GM12878 (cell line): Measurements from ENCODE around the gene TACC3. TPM values are rescaled to one million over a fixed set of nuclear protein-coding genes. Genes with fewer than 3 reads are reported as not detected.

Experiments
- ATAC-seq: fragments of 200-7000 bp; cut with Tn5 transposase; 3 replicates; pipeline ENCODE4 v1.9.1; 2020; ENCODE audit warnings: mild to moderate bottlenecking, moderate library complexity
- BruUV-seq: library from RNA; stranded (reverse); fragments of 400-500 nt; replicated peaks from 2 replicates; lab custom pipeline; 2021; lab: Mats Ljungman, UMichigan
- CTCF ChIA-PET: fragments of 300-600 bp; sonication (Branson Sonifier 250); formaldehyde crosslinking; extraction: SDS; loops from one replicate; lab custom pipeline; 2021; ENCODE audit warnings: inconsistent platforms; lab: Yijun Ruan, JAX
- POLR2A ChIA-PET: fragments of 350-600 bp; formaldehyde crosslinking; extraction: SDS; loops from one replicate; lab custom pipeline; 2021; ENCODE audit warnings: inconsistent platforms; lab: Charles Lee
- RAD21 ChIA-PET: fragments of 300-600 bp; sonication (Branson Sonifier 250); formaldehyde crosslinking; loops from one replicate; lab custom pipeline; 2023; ENCODE audit warnings: antibody characterized with exemption; ENCODE audit not compliant: unreplicated experiment; lab: Charles Lee
- SMC1A ChIA-PET: fragments of 300-600 bp; sonication (Branson Sonifier 250); formaldehyde crosslinking; loops from one replicate; lab custom pipeline; 2023; ENCODE audit not compliant: unreplicated experiment, uncharacterized antibody; lab: Charles Lee
- DNase-seq: peaks from one replicate; pipeline ENCODE4 v3.0.0-alpha.2; 2011; ENCODE audit warnings: low read depth, low spot score
- FAIRE-seq: peaks from 3 replicates; lab custom pipeline; 2011; peaks lifted over from hg19 to GRCh38; lab: Jason Lieb, UNC
- H2AFZ ChIP-seq: 2 replicates; pipeline ENCODE4 v1.6.0; 2011; ENCODE audit warnings: low read depth, low read length, control low read depth; ENCODE audit not compliant: control insufficient read depth
- H3K27ac ChIP-seq: 2 replicates; pipeline ENCODE4 v1.5.1; 2011; ENCODE audit warnings: control low read depth; ENCODE audit not compliant: control insufficient read depth, insufficient read depth
- H3K27me3 ChIP-seq, 2 experiments: replicated peaks in 1 of 2; 2 replicates each; pipeline versions ENCODE4 v1.6.0 to v1.6.1; 2011; ENCODE audit warnings: low read length in 1 of 2; ENCODE audit not compliant: control insufficient read depth in 2 of 2, insufficient read depth in 2 of 2
- H3K36me3 ChIP-seq, 2 experiments: 2 replicates each; pipeline ENCODE4 v1.5.1; 2011; ENCODE audit warnings: low read length in 1 of 2; ENCODE audit not compliant: control insufficient read depth in 2 of 2, insufficient read depth in 2 of 2
- H3K4me1 ChIP-seq: 2 replicates; pipeline ENCODE4 v1.6.1; 2011; ENCODE audit warnings: mild to moderate bottlenecking, low read length, moderate library complexity, mixed read lengths; ENCODE audit not compliant: control insufficient read depth, insufficient read depth
- H3K4me2 ChIP-seq: 2 replicates; pipeline ENCODE4 v1.6.0; 2011; ENCODE audit warnings: control low read depth; ENCODE audit not compliant: control insufficient read depth, insufficient read depth
- H3K4me3 ChIP-seq: fragments of 200-600 bp; sonication (generic); 2 replicates; pipeline ENCODE4 v1.5.1; 2016
- H3K79me2 ChIP-seq: 2 replicates; pipeline ENCODE4 v1.6.0; 2011; ENCODE audit warnings: low read length; ENCODE audit not compliant: control insufficient read depth, insufficient read depth
- H3K9ac ChIP-seq: 2 replicates; pipeline ENCODE4 v1.8.0; 2011; ENCODE audit warnings: low read length, control low read depth, mixed read lengths; ENCODE audit not compliant: control insufficient read depth, insufficient read depth
- H3K9me3 ChIP-seq: replicated peaks from 3 replicates; pipeline ENCODE4 v1.5.1; 2011; ENCODE audit warnings: mild to moderate bottlenecking, low read length; ENCODE audit not compliant: control insufficient read depth, insufficient read depth
- H4K20me1 ChIP-seq: 2 replicates; pipeline ENCODE4 v1.6.0; 2011; ENCODE audit not compliant: control insufficient read depth, insufficient read depth
- ATF2 ChIP-seq: IDR thresholded peaks from 2 replicates; pipeline ENCODE4 v1.6.1; 2012; ENCODE audit warnings: low read length, inconsistent platforms
- E2F8 ChIP-seq: fragments of 450-650 bp; IDR thresholded peaks from 2 replicates; pipeline ENCODE4 v1.6.1; 2018; ENCODE audit warnings: mild to moderate bottlenecking, low read depth, moderate library complexity; ENCODE audit not compliant: partially characterized antibody
- ESRRA ChIP-seq: IDR thresholded peaks from 2 replicates; pipeline ENCODE4 v1.6.1; 2012; ENCODE audit warnings: mild to moderate bottlenecking, low read length, improper control_type of control experiment
- HDAC6 ChIP-seq: fragments of 200-600 bp; sonication (generic); IDR thresholded peaks from one replicate; pipeline ENCODE4 v1.8.0; 2017; ENCODE audit warnings: antibody characterized with exemption; ENCODE audit not compliant: unreplicated experiment
- HDGF ChIP-seq: fragments of 450-650 bp; IDR thresholded peaks from 2 replicates; pipeline ENCODE4 v1.6.1; 2016; ENCODE audit warnings: antibody characterized with exemption
- PAX8 ChIP-seq: fragments of 450-650 bp; IDR thresholded peaks from 2 replicates; pipeline ENCODE4 v1.6.1; 2017; ENCODE audit warnings: mild to moderate bottlenecking, moderate library complexity
- PML ChIP-seq: IDR thresholded peaks from 2 replicates; pipeline ENCODE4 v1.6.1; 2012; ENCODE audit warnings: low read length, inconsistent platforms
- RAD51 ChIP-seq: fragments of 450-650 bp; IDR thresholded peaks from 2 replicates; pipeline ENCODE4 v1.6.1; 2016; ENCODE audit warnings: moderate library complexity, mild to moderate bottlenecking, inconsistent platforms
- SP1 ChIP-seq: IDR thresholded peaks from one replicate; pipeline ENCODE4 v1.6.1; 2011; ENCODE audit warnings: low read depth, low read length
- WGBS: methylation state at CpG from one replicate; pipeline ENCODE4 v1.1.6; 2016; ENCODE audit warnings: low lambda C conversion rate; ENCODE audit not compliant: insufficient replicate concordance, insufficient coverage; ENCODE audit errors: missing lambda C conversion rate; 5-methylcytosine and 5-hydroxymethylcytosine counted together
- in situ Hi-C: fragments of 300-500 bp; cut with MboI; formaldehyde crosslinking; loops from 9 replicates; pipeline ENCODE4 v1.14.3; 2018; ENCODE audit warnings: mixed read lengths
- intact Hi-C: fragments of 100-400 bp; cut with micrococcal nuclease; formaldehyde crosslinking; loops from one replicate; pipeline ENCODE4 v1.14.2; 2022; ENCODE audit not compliant: unreplicated experiment
- polyA plus RNA-seq, 11 experiments: library from polyadenylated mRNA; depleted of rRNA in 4 of 11; unstranded in 6 of 11; stranded (reverse) in 5 of 11; fragments of >200 nt; fragmentation: Nextera tagmentation in 4 of 11; fragmentation: Illumina TruSeq in 1 of 11; extraction: Ambion mirVana in 4 of 11; extraction: Trizol in 1 of 11; gene quantifications; 1 replicate in 1 of 11; 2 replicates in 10 of 11; pipeline versions ENCODE4 v1.2.1 to v1.2.3, GENCODE V29; 2011 to 2016; ENCODE audit warnings: inconsistent platforms in 2 of 11, missing spikeins in 2 of 11, low read depth in 1 of 11
- total RNA-seq, 4 experiments: library from RNA; depleted of rRNA in 3 of 4; stranded (reverse); fragments of >200 nt in 3 of 4; fragmentation: Illumina TruSeq in 1 of 4; extraction: Trizol in 1 of 4; gene quantifications; 2 replicates each; pipeline versions ENCODE4 v1.2.1 to v1.2.3, GENCODE V29; 2013 to 2021
- TF ChIP-seq, protein P1 (sequence below): fragments of 450-650 bp; IDR thresholded peaks from 2 replicates; pipeline ENCODE4 v1.6.1; 2014; ENCODE audit warnings: mild to moderate bottlenecking
- TF ChIP-seq, protein P2 (sequence below): fragments of 450-650 bp; conservative IDR thresholded peaks from 2 replicates; pipeline ENCODE4 v1.6.1; 2017; ENCODE audit warnings: mild to moderate bottlenecking, moderate library complexity
- TF ChIP-seq, protein P3 (sequence below): IDR thresholded peaks from 2 replicates; pipeline ENCODE4 v1.6.1; 2012; ENCODE audit warnings: mild to moderate bottlenecking, low read depth, low read length

Gene TACC3
- total and polyA plus RNA-seq, 10 of the 15 experiments (the other 5 are each of a cell fraction or from before 2014, with no cell fraction given) = 2.8 to 121 (median 73.3) TPM

- ChIA-PET CTCF (no interaction called here), POLR2A (interaction anchor here (0.9 kb wide), 1 partner anchor 344 kb away, joined by 3 read pairs; no protein-coding TSS in a partner anchor), RAD21 (no interaction called here), SMC1A (no interaction called here)
- Histone ChIP-seq H3K27ac (no peak overlapping the region), H3K4me3 (no peak overlapping the region), H3K36me3 (no peaks in the 10 kb centered on the region), H3K9me3 (no peaks in the 10 kb centered on the region), H2AFZ (no peak overlapping the region), H3K9ac (no peak overlapping the region), H4K20me1 (no peaks in the 10 kb centered on the region), H3K4me1 (no peaks in the 10 kb centered on the region), H3K4me2 (no peak overlapping the region), H3K79me2 (no peaks in the 10 kb centered on the region), H3K27me3 (no peaks in the 10 kb centered on the region; a peak in 1 of 4 replicates)
- BruUV-seq = no TSS peak
- no peak for FAIRE-seq
- no peak for ATAC-seq
- in situ Hi-C loops (no loop called here), intact Hi-C loops (no loop called here)
- WGBS = 49% methylated on average over 14 of the region's 14 CpGs
- TF ChIP-seq SP1 (no peak), HDGF (no peak), ATF2 (no peak), PML (no peak), RAD51 (no peak), PAX8 (no peak), HDAC6 (no peak), ESRRA (no peak), E2F8 (no peak)
- TF ChIP-seq, protein P1, sequence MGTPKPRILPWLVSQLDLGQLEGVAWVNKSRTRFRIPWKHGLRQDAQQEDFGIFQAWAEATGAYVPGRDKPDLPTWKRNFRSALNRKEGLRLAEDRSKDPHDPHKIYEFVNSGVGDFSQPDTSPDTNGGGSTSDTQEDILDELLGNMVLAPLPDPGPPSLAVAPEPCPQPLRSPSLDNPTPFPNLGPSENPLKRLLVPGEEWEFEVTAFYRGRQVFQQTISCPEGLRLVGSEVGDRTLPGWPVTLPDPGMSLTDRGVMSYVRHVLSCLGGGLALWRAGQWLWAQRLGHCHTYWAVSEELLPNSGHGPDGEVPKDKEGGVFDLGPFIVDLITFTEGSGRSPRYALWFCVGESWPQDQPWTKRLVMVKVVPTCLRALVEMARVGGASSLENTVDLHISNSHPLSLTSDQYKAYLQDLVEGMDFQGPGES = no peak
- TF ChIP-seq, protein P2, sequence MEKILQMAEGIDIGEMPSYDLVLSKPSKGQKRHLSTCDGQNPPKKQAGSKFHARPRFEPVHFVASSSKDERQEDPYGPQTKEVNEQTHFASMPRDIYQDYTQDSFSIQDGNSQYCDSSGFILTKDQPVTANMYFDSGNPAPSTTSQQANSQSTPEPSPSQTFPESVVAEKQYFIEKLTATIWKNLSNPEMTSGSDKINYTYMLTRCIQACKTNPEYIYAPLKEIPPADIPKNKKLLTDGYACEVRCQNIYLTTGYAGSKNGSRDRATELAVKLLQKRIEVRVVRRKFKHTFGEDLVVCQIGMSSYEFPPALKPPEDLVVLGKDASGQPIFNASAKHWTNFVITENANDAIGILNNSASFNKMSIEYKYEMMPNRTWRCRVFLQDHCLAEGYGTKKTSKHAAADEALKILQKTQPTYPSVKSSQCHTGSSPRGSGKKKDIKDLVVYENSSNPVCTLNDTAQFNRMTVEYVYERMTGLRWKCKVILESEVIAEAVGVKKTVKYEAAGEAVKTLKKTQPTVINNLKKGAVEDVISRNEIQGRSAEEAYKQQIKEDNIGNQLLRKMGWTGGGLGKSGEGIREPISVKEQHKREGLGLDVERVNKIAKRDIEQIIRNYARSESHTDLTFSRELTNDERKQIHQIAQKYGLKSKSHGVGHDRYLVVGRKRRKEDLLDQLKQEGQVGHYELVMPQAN = no peak
- TF ChIP-seq, protein P3, sequence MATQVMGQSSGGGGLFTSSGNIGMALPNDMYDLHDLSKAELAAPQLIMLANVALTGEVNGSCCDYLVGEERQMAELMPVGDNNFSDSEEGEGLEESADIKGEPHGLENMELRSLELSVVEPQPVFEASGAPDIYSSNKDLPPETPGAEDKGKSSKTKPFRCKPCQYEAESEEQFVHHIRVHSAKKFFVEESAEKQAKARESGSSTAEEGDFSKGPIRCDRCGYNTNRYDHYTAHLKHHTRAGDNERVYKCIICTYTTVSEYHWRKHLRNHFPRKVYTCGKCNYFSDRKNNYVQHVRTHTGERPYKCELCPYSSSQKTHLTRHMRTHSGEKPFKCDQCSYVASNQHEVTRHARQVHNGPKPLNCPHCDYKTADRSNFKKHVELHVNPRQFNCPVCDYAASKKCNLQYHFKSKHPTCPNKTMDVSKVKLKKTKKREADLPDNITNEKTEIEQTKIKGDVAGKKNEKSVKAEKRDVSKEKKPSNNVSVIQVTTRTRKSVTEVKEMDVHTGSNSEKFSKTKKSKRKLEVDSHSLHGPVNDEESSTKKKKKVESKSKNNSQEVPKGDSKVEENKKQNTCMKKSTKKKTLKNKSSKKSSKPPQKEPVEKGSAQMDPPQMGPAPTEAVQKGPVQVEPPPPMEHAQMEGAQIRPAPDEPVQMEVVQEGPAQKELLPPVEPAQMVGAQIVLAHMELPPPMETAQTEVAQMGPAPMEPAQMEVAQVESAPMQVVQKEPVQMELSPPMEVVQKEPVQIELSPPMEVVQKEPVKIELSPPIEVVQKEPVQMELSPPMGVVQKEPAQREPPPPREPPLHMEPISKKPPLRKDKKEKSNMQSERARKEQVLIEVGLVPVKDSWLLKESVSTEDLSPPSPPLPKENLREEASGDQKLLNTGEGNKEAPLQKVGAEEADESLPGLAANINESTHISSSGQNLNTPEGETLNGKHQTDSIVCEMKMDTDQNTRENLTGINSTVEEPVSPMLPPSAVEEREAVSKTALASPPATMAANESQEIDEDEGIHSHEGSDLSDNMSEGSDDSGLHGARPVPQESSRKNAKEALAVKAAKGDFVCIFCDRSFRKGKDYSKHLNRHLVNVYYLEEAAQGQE = no peak
- no peak for DNase-seq
These were observed 59.1 kb downstream of the TACC3 start for GRCh38 chr4:1780435-1780834.
